ENCODE measurements around the gene CPTP.

DNA sequence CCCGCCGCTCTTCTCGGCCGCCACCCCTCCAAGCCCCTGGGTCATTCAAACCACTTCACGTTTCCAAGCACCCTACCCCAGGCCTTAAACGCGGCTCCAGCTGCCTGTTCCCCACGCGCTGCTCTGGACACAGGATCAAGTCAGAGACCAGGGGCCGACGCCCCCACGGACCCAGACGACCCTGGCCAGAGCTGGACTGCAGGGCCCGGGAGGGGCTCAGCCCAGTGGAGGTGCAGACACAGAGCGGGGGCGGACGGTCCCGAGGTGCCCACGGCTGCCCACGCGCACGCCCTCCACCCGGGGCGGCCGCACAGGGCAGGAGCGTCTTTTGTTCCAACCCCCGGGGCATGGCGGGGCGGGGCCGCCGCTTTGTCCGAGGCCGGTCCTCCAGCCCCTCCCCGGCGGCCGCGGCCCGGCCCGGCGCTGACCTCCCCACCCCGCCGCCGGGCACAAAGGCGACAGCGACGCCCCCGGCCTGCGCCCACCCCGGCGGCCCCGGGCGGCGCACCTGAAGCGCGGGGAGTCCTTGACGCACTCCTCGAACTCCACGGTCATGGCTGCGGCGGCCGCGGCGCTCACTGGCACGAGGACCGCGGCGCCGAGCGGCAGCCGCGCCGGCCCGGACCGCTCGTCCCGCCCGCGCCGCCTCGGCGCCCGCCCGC is 17.2 kb upstream of the CPTP start:
- TF ChIP-seq, protein P1, sequence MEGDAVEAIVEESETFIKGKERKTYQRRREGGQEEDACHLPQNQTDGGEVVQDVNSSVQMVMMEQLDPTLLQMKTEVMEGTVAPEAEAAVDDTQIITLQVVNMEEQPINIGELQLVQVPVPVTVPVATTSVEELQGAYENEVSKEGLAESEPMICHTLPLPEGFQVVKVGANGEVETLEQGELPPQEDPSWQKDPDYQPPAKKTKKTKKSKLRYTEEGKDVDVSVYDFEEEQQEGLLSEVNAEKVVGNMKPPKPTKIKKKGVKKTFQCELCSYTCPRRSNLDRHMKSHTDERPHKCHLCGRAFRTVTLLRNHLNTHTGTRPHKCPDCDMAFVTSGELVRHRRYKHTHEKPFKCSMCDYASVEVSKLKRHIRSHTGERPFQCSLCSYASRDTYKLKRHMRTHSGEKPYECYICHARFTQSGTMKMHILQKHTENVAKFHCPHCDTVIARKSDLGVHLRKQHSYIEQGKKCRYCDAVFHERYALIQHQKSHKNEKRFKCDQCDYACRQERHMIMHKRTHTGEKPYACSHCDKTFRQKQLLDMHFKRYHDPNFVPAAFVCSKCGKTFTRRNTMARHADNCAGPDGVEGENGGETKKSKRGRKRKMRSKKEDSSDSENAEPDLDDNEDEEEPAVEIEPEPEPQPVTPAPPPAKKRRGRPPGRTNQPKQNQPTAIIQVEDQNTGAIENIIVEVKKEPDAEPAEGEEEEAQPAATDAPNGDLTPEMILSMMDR (IDR thresholded peaks at IDR 0.05): no peak
- no peak for TF ChIP-seq EZH2 (IDR thresholded peaks at IDR 0.05; ENCODE audit: borderline replicate concordance, insufficient read depth, low read depth, low read length, poor library complexity, severe bottlenecking)
